Fibroblast of lung (primary cell): ENCODE data around the gene ZNF77. TPM values are rescaled to one million over a fixed set of nuclear protein-coding genes. Genes with fewer than 3 reads are reported as not detected.
A peak's percentile ranks its signal among the peaks of the same experiment; 100 is the strongest.

ENCODE experiments used
- DNase-seq, 2 donors: peaks; one replicate each; pipeline versions ENCODE4 v3.0.0 to v3.0.0-alpha.2; 2010; ENCODE audit warnings: low read depth in 2 of 2
- H2AFZ ChIP-seq: 2 replicates; pipeline ENCODE4 v1.5.1; 2012; ENCODE audit warnings: low read length, control low read depth, inconsistent platforms
- H3K27ac ChIP-seq: 2 replicates; pipeline ENCODE4 v1.5.1; 2011; ENCODE audit warnings: low read length, control low read depth; ENCODE audit not compliant: insufficient read depth
- H3K27me3 ChIP-seq: 2 replicates; pipeline ENCODE4 v1.5.1; 2011; ENCODE audit warnings: mild to moderate bottlenecking, low read length; ENCODE audit not compliant: control insufficient read depth, insufficient read depth
- H3K36me3 ChIP-seq: 2 replicates; pipeline ENCODE4 v1.5.1; 2011; ENCODE audit warnings: low read length; ENCODE audit not compliant: control insufficient read depth, insufficient read depth
- H3K4me1 ChIP-seq: 2 replicates; pipeline ENCODE4 v1.5.1; 2011; ENCODE audit warnings: low read length; ENCODE audit not compliant: control insufficient read depth, insufficient read depth; ENCODE audit errors: extremely low read depth
- H3K4me2 ChIP-seq: 2 replicates; pipeline ENCODE4 v1.5.1; 2011; ENCODE audit warnings: low read length, control low read depth; ENCODE audit not compliant: insufficient read depth; ENCODE audit errors: extremely low read depth
- H3K4me3 ChIP-seq, 4 experiments: fragments of 200-600 bp in 1 of 4; sonication (generic) in 1 of 4; replicated peaks in 1 of 4; 2 replicates each; pipeline ENCODE4 v1.5.1; 2011 to 2016; ENCODE audit warnings: low read length in 4 of 4, low read depth in 3 of 4, mild to moderate bottlenecking in 3 of 4, control low read depth in 2 of 4, inconsistent platforms in 1 of 4, mixed read lengths in 1 of 4; ENCODE audit not compliant: insufficient read depth in 1 of 4; ENCODE audit errors: control extremely low read depth in 1 of 4
- H3K79me2 ChIP-seq: 2 replicates; pipeline ENCODE4 v1.5.1; 2012; ENCODE audit warnings: mild to moderate bottlenecking, low read length, inconsistent platforms; ENCODE audit not compliant: control insufficient read depth, insufficient read depth
- H3K9ac ChIP-seq: 2 replicates; pipeline ENCODE4 v1.5.1; 2011; ENCODE audit warnings: mild to moderate bottlenecking, low read length, control low read depth; ENCODE audit not compliant: insufficient read depth
- H3K9me3 ChIP-seq: 2 replicates; pipeline ENCODE4 v1.5.1; 2012; ENCODE audit warnings: low read depth, low read length; ENCODE audit not compliant: control insufficient read depth, insufficient read depth
- H4K20me1 ChIP-seq: 2 replicates; pipeline ENCODE4 v1.5.1; 2011; ENCODE audit warnings: low read length; ENCODE audit not compliant: control insufficient read depth, insufficient read depth; ENCODE audit errors: extremely low read depth
- EZH2 ChIP-seq: IDR thresholded peaks from 2 replicates; pipeline ENCODE4 v1.5.1; 2012; ENCODE audit warnings: low read length, control low read depth, mild to moderate bottlenecking; ENCODE audit errors: missing control alignments
- polyA plus RNA-seq, 2 donors: library from polyadenylated mRNA; depleted of rRNA in 1 of 2; stranded (reverse) in 1 of 2; unstranded in 1 of 2; fragments of >200 nt; gene quantifications; 2 replicates each; pipeline ENCODE4 v1.2.1, GENCODE V29; 2011 to 2012; ENCODE audit warnings: missing spikeins in 1 of 2
- total RNA-seq: library from RNA; depleted of rRNA; stranded (reverse); fragments of >200 nt; gene quantifications from 2 replicates; pipeline ENCODE4 v1.2.1, GENCODE V29; 2014
- TF ChIP-seq, protein P1 (sequence below), 2 donors: IDR thresholded peaks in 1 of 2; conservative IDR thresholded peaks in 1 of 2; 1 replicate in 1 of 2; 2 replicates in 1 of 2; pipeline ENCODE4 v1.5.1; 2011 to 2012; ENCODE audit warnings: low read length in 2 of 2, control low read depth in 1 of 2, inconsistent platforms in 1 of 2, low read depth in 1 of 2, mild to moderate bottlenecking in 1 of 2

Gene ZNF77
- total and polyA plus RNA-seq, 2 donors (not counting 1 experiment from before 2014, with no cell fraction given) = 4.0 to 5.0 TPM

DNA sequence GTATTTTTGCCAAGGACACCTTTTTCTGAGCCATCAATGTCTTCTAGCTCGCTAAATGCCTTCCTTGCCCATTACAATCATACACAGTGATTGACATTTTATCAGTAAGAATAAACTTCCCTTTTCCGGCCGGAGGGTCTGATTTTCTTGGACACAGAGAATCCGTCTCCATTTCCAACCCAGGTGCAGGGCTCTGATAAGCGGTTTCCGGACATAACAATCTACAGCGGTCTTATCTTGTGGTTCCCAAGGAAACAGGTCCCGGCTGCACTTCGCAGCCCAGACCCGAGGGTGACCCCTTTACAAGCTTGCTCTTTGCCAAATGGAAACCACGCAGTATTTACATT, 5.1 kb upstream of the ZNF77 start:
- Histone ChIP-seq H3K79me2 (peaks cover 12% of the 10 kb centered on the region), H4K20me1 (no peaks in the 10 kb centered on the region), H2AFZ (peak overlapping the region; percentile 11), H3K4me2 (peak overlapping the region; percentile 88), H3K27me3 (no peaks in the 10 kb centered on the region), H3K4me1 (peaks cover 4% of the 10 kb centered on the region), H3K9ac (peak overlapping the region; percentile 90), H3K9me3 (no peaks in the 10 kb centered on the region), H3K36me3 (no peaks in the 10 kb centered on the region), H3K27ac (peak overlapping the region; percentile 90), H3K4me3 (peak overlapping the region; percentile 76 to 85 (median 80))
- TF ChIP-seq, protein P1, sequence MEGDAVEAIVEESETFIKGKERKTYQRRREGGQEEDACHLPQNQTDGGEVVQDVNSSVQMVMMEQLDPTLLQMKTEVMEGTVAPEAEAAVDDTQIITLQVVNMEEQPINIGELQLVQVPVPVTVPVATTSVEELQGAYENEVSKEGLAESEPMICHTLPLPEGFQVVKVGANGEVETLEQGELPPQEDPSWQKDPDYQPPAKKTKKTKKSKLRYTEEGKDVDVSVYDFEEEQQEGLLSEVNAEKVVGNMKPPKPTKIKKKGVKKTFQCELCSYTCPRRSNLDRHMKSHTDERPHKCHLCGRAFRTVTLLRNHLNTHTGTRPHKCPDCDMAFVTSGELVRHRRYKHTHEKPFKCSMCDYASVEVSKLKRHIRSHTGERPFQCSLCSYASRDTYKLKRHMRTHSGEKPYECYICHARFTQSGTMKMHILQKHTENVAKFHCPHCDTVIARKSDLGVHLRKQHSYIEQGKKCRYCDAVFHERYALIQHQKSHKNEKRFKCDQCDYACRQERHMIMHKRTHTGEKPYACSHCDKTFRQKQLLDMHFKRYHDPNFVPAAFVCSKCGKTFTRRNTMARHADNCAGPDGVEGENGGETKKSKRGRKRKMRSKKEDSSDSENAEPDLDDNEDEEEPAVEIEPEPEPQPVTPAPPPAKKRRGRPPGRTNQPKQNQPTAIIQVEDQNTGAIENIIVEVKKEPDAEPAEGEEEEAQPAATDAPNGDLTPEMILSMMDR (conservative IDR thresholded peaks at IDR 0.05 in 1 of 2, IDR thresholded peaks at IDR 0.05 in 1 of 2; ENCODE audit: low read depth in 1 of 2, low read length in 2 of 2) = no peak
- no peak for TF ChIP-seq EZH2
- peak in 1 of 2 donors; percentile 63 for DNase-seq

DNA sequence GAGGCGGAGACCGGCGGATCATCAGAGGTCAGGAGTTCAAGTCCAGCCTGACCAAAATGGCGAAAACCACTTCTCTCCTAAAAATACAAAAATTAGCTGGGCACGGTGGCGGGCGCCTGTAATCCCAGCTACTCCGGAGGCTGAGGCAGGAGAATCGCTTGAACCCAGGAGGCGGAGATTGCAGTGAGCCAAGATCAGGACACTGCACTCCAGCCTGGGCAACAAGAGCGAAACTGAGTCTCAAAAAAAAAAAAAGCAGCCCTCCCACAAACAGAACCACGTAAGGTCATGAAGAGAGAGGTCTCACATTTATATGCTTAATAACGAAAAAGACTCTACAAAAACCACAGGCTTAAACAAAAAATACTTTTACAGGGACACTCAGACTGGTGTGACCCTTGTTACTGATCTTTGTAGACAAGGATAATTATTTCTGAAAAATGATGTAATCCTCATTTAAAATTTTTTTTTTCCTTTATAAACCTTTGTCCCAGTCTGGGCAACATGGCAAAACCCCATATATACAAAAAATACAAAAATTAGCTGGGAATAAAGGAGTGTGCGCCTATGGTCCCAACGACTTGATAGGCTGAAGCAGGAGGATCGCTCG, 909 bp upstream of the ZNF77 start:
- peaks cover 12% of the 10 kb centered on the region for H3K79me2 ChIP-seq
- H3K9me3 ChIP-seq = no peaks in the 10 kb centered on the region
- H3K4me1 ChIP-seq = peaks cover 7% of the 10 kb centered on the region
- no peaks in the 10 kb centered on the region for H3K36me3 ChIP-seq
- H3K27ac ChIP-seq = peak overlapping the region; percentile 95
- peak overlapping the region; percentile 71 to 96 (median 94) for H3K4me3 ChIP-seq
- peak overlapping the region; percentile 59 for H3K4me2 ChIP-seq
- H2AFZ ChIP-seq = peak overlapping the region; percentile 95
- TF ChIP-seq, protein P1 (conservative IDR thresholded peaks at IDR 0.05 in 1 of 2, IDR thresholded peaks at IDR 0.05 in 1 of 2; ENCODE audit: low read depth in 1 of 2, low read length in 2 of 2) = no peak
- TF ChIP-seq EZH2 = no peak
- DNase-seq = no peak
- H3K27me3 ChIP-seq = no peaks in the 10 kb centered on the region
- peak overlapping the region; percentile 94 for H3K9ac ChIP-seq
- H4K20me1 ChIP-seq = no peaks in the 10 kb centered on the region

DNA sequence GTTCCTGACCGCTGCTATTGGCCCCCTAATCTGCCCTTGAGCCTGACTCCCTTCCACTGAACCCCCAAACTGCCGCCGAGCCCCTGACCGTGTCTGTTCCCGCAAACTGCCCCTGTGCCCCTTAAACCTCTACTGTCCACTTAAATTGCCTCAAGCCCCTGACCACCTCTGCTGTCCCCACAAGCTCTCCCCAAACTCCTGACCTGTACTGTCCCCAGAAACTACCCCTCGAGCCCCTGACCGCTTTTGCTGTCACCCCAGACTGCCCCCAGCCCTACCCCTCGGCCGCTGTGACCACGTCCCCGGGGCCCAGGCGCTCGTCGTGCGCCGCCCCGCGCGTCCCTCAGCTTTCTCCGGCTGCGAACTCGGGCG, 382 bp downstream of the ZNF77 start:
- H3K27me3 ChIP-seq = no peaks in the 10 kb centered on the region
- peaks cover 4% of the 10 kb centered on the region for H3K4me1 ChIP-seq
- H3K9me3 ChIP-seq = no peaks in the 10 kb centered on the region
- TF ChIP-seq, protein P1 (conservative IDR thresholded peaks at IDR 0.05 in 1 of 2, IDR thresholded peaks at IDR 0.05 in 1 of 2; ENCODE audit: low read depth in 1 of 2, low read length in 2 of 2) = no peak
- TF ChIP-seq EZH2 = no peak
- H3K4me2 ChIP-seq = peak overlapping the region; percentile 84
- peak overlapping the region; percentile 71 to 96 (median 94) for H3K4me3 ChIP-seq
- peaks cover 4% of the 10 kb centered on the region for H3K79me2 ChIP-seq
- peak overlapping the region; percentile 81 for H2AFZ ChIP-seq
- DNase-seq = no peak
- peak overlapping the region; percentile 59 for H3K27ac ChIP-seq
- peak overlapping the region; percentile 79 for H3K9ac ChIP-seq
- no peaks in the 10 kb centered on the region for H4K20me1 ChIP-seq
- peaks cover under 1% of the 10 kb centered on the region for H3K36me3 ChIP-seq
